GM21381 (cell line): ENCODE measurements around the gene FAM110D.

ENCODE experiments used
- ATAC-seq: cut with Tn5 transposase; IDR thresholded peaks from one replicate; pipeline ENCODE4 v1.9.1; 2021; ENCODE audit warnings: mild to moderate bottlenecking, moderate library complexity; ENCODE audit not compliant: unreplicated experiment

The FAM110D gene

GRCh38 chr1:26161415-26162219 lies 2.7 kb downstream of the FAM110D start:
- ATAC-seq: no peak

GRCh38 chr1:26162220-26162709 lies 3.4 kb downstream of the FAM110D start:
- no peak for ATAC-seq

- ATAC-seq: no peak
Measured at GRCh38 chr1:26163684-26164035, 4.8 kb downstream of the FAM110D start.

DNA sequence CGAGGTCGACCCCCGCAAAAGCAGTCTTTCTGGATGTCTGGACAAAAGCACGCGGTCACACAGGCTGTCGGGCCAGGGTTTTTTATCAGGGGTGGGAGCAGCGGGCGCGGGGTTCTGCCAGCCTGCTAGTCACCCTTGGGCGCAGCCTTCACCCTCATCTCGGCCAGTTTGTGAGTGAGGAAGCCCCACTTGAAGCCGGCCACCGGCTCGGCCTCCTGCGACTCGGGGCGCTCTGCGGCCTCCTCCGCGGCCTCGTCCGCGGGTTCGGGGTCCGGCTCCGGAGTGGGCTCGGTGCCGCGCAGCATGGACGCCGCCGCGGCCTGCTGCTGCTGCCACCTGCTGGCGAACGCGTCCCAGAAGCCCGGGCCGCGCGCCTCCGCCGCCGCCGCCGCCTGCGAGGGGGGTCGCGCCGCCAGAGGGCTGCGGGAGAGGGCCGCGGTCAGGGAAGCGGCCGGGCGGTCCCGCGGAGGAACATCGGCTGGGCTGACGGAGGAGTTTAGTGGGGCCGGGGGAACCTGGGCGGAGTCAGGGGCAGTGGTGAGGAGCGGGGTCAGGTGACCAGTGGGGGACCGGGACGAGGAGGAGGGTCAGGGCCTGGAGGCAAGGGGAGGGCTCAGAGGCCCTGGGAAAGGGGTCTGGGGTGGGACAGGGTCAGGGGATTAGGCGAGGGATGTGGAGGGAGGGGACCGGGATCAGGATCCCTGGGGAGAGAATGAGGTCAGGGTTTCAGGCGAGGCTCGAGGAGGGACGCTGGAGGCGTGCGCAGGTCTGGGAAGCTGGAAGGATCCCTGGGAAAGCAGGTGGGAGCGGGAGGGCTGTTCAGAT lies 5.4 kb downstream of the FAM110D start:
- no peak for ATAC-seq

DNA sequence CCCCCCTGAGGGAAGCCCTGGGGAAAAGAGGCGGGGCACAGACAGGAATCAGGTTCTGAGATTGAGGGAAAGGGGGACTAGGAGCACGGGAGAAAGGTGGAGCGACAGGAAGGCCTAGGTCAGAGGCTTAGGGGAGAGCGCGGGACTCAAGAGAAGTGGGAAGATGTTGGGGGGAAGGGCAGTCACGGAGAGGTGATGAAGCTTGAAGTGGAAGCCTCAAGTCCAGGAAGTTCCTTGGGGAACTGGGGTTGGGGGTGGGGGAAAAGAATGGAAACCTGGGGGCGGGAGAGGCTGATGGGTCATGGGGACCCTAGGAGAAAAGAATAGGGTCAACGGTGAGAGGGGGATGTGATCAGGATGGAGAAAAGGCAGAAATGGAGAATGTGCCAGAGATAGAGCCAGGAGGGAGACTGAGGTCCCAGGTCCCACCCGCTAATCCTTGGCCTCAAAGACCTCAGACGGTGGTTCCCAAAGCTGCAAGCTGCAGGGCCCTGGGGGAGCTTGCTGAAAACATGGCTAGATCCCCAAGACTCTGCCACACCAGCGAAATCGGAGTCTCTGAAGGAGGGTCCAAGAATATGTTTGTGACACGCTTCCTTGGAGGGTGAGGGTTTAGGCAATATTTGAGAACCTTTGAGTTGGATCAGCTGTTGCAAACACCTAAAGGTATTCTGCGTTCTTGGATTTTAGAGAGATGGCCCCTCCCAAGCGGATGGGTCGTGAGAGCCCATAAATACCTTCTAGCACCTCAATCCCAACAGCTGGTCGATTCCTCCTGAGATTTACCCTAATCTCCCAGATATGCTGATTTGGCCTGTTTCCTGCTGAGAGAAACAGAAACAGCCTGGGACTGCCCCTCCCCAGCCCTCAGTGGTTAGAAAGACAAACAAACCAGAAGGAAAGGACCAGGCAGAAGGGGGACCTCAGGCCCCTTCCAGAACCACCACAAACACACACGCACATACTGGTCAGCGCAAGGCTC lies 6.3 kb downstream of the FAM110D start:
- ATAC-seq: no peak

GRCh38 chr1:26166719-26167281 lies 7.9 kb downstream of the FAM110D start:
- no peak for ATAC-seq

DNA sequence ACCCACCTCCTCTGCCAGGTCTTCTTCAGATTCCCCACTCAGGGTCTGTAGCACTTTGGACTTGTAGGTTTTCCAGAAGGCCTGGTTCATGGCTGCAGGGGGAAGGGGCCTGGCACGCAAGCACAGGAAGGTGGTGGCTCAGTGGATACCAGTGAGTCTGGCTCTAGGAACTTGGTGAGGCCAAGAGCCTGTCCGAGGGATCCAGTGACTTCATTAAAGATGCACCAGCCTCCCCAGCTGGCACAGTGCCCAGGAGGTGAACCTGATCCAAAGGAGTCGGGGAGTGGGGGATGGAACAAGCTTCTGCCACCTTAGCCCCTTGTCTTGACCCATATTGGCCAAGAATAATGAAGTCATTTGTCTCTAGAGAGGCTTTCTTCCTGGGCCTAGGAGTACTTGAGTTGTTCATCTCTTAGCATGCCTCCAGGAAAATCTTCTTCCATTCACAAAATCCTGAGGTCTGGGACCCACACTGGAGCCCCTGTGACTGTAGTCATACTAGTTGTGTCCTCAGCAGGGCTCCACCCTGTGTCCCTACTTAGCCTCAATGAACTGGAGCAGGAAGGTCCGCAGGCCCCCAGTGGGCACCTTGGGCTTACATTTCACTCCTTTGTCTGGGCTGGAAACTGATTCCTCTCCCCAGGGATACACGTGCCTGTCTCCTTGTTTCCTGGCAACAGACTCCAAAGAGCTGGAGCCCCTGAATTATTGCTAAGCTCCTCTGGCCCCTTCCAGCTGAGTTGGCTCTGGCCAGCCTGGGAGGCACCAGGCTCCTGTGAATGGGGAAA lies 9.7 kb downstream of the FAM110D start, which contains the start of gene C1orf232:
Gene C1orf232 (minus strand): TSS at position 554 of the 788 bp plus-strand sequence. CDS start 464 bp downstream, at position 90.
- no peak for ATAC-seq

DNA sequence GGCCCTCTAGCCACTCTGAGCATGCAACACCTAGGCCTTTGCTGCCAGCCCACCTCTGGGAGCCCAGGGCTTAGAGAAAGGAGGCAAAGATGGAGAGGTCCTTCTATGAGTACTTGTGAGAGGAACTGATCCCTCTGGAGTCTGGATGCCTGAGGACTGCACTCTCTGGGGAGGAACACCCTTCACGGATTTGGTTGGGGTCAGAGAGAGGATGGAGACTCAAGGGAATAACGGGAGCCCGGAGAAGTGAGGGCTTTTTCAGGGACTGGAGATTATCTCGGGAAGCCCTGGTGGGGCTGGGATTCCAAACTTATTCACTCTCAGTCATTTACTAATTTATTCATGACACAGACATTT lies 10.3 kb downstream of the FAM110D start:
- ATAC-seq: no peak

DNA sequence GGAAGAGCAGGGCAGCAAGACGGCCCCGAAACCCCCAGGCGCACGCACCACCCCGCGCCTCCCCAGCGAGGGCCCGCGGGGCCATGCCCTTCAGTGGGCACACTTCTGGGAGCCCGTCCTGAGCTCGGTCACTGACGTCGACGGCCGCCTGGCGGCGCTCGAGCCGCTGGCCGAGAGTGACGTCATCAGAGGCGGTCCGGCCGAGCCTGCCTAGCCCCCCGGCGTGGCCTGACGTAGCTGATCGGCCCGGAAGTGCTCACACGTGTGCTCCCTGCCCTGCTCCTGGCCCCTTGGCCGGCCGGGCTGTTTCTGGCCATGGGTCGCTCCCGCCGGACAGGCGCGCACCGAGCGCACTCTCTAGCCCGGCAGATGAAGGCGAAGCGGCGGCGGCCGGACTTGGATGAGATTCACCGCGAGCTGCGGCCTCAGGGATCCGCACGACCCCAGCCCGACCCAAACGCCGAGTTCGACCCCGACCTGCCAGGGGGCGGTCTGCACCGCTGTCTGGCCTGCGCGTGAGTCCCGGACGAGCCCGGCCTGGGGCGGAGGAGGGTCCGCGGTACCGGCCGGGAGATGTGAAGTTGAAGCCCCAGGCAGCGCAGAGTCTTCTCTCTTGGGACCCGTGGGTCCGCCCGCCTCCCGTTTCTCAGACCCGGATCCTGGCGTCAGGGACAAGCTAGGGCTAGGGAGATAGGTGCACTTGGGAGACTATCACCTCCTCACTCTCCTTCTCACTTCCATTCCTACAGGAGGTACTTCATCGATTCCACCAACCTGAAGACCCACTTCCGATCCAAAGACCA lies 11.0 kb downstream of the FAM110D start, which contains the start of gene ZNF593:
Gene ZNF593 (plus strand): TSS at position 240 of the 803 bp plus-strand sequence. CDS start 76 bp downstream, at position 316.
- peak; percentile 85 for ATAC-seq

GRCh38 chr1:26170472-26170821 lies 11.6 kb downstream of the FAM110D start:
- no peak for ATAC-seq

- no peak for ATAC-seq
Measured at GRCh38 chr1:26171084-26172072, 12.5 kb downstream of the FAM110D start, which contains the start of gene ZNF593OS. TSS of gene ZNF593OS (minus strand) at chr1:26171832. CDS start at chr1:26171661, 171 bp downstream.

GRCh38 chr1:26175346-26175745 lies 16.5 kb downstream of the FAM110D start:
- ATAC-seq: no peak

GRCh38 chr1:26177182-26177684 lies 18.4 kb downstream of the FAM110D start, which contains the start of gene CNKSR1:
TSS of gene CNKSR1 (plus strand) at chr1:26177491. CDS start at chr1:26177548, 57 bp downstream.
- ATAC-seq: no peak

DNA sequence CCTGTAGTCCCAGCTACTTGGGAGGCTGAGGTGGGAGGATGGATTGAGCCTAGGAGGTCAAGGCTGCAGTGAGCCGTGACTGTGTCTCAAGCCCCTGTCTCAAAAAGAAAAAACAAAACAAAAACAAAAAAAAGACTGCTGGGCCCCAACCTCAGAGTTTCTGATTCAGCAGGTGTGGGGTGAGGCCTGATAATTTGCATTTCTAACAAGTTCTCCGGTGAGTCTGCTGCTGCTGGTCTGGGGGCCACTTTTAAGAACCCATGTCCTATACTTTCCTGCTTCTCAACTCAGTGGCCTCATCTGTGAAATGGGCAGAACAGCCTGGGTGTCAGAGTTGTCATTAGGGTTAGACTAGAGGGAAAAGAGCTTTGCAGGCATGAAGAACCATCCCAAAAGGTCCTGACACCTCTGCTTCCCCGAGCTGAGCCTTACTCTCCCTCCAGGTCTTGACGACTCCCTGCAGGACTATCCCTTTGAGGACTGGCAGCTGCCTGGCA lies 21.2 kb downstream of the FAM110D start:
- ATAC-seq: no peak

DNA sequence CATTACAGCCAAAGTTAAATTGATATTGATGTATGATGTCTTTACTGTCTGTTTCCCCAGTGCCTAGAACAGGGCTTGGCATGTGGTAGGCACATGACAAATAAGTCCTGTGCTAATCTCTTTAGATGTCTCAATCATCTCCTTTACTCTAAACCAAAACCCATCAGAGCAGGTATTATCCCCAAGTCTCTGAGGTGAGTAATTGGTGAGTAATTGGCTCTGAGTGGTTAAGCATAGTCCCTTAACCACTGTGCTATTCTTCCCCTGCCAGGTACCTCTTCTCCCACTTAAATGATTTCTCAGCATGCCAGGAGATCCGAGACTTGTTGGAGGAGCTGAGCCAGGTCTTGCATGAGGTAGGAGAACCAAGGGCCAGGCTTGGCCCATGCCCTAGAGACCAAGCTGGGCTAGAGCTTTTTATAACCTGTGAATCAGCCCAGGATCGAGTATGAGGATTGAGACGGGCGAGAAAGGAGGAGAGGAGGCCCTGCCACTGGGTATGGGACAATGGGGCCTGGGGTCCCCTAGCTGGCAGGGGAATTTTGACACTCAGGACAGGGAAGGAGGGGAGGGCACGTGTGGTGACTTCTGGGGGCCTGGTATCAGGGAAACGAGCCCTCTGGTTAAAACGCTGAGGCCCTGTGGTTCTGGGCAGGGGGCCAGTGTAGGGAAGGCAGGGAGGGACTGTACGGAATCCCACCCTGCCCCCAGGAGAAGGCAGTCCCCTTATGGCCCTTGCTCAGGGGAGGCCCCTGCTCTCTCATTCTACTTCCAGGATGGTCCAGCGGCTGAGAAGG lies 22.9 kb downstream of the FAM110D start:
- no peak for ATAC-seq

DNA sequence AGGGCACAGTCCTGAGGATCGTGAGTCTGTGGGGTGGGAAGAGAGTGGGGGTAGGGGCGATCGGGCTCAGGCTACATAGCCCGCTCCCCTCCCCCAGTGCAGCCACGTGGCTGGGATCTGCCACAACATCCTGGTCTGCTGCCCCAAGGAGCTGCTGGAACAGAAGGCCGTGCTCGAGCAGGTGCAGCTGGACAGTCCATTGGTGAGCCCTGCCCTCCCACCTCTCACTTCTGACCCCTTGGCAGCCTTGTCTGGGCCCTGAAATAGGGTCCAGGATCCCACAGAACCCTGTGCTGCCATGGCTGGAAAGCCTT lies 23.5 kb downstream of the FAM110D start:
- ATAC-seq: no peak
